Activated naive CD8-positive, alpha-beta T cell treated with anti-CD3 and anti-CD28 coated beads, Interleukin-2, amount 50 U/mL, for 16 hours (primary cell): ENCODE data around the gene ZNF474.
"Not testable (repeated sequence)": the region's sequence is repeated elsewhere in the genome, so short reads cannot be mapped to it uniquely, and the experiment has no call there.

Experiments
- DNase-seq: peaks from one replicate; pipeline ENCODE4 v3.0.0-alpha.2; 2020; ENCODE audit warnings: low read depth, low spot score

The ZNF474 gene

DNA sequence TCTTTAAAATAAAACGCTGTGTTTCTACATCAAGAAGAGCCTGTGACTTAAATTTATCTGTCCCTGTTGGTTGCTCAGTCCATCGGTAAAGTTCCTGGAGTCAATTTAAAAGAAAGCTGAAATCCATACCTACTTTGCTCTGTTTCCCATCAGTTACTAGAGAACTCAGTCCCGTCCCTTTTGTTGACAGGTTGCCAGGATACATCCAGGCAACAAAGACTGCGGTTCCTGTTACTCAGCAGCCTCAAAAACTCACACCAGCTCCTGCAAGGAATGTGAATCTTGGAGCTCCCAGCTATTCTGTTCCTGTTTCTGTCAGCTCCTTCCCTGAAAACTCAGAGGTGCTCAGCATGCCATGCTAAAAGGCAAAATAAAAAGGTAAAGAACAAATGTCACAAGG is at the start of gene ZNF474:
TSS of gene ZNF474 (plus strand) at position 241 of the 400 bp plus-strand sequence. CDS start 22,445 bp downstream, outside the sequence.
- DNase-seq: no peak

DNA sequence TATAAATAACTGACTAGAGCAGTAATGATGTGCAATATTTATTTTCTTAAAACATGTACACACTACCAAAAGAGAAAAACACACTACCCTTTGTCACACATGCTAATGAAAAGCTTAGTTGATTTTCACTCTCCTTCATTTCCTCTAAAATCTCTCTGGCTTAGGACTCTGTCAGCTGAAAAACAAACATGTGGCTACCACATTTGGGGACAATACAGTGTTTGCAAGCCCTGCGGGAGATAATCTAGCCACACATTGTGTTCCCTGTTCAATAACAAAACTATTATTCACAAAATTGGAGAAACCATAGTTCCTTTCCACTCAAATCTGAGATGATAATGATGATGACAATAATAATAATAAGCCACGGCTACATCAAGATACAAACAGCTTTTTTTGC is 47.8 kb upstream of the ZNF474 start:
- DNase-seq: no peak

DNA sequence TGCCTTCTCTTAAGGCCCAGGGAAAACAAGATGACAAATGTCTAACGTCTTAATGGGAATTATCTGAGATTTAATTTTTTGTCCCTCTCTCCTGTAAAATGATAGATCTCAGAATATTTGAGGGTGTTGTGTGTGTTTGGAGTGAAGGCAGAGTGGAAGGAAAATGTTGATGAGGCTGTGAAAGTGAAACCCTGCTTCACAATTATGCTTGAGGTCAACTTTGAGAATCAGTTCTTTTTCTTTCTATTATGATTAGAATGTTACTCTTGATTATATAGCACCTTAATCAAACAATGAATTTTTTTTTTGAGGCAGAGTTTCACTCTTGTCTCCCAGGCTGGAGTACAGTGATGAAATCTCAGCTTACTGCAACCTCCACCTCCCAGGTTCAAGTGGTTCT is 45.8 kb upstream of the ZNF474 start:
- DNase-seq: no peak

DNA sequence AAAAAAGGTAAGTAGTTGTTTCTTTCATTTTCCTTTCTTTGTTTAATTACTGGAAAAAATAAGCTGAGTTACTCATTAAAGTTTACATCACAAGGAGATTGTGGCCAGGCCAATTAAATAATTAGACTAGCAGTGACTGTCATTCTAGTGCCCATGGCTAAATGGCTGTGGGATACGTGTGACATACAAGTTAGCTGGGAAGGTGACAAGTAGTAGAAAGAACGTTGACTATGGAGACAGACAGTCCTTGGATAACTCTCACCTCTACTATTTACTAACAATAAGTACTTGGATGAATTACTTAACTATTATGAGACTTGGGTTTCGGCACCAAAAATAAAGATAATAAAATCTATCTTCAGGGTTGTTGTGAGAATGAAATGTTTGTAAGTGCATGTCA is 44.3 kb upstream of the ZNF474 start:
- no peak for DNase-seq

DNA sequence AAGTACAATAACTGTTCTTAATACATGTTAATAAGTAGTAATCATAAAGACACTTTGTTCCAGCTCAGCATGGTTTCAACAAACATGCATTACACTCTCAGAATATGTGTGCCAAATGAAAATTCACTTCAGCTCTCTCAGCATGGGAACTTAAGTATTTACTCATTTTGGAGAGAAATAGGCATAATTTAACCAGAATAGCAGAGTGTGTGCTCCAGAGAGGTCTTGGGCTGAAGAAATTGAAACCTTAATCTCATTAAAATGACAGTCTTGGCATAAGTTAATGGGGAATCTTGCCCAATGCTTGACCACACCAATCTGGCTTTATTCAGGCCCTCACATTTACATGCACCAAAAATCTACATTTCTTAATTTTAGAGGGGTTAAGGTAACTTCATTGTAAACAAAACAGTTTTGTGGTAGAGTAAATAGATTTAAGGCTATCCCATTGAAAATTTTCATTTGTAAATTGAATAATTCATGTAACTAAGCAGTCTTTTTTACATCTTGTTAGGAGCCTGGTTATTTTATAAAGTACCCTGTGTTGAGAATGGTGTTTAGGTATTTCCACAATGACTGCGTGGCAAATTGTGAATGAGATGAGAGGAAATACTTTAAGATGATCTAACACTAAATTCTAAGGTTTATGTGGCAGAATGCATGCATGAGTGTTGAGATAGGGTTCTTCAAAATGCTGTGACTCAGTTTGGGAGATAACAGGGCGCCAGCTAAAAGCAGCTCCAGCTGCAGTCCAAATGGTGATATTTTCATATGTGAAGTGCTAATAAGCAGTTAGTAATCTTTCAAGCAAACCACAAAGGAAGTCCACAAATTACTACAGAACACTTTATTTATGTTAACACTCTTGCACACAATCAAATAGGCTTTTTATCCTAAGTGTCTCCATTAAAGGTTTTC is 40.0 kb upstream of the ZNF474 start:
- DNase-seq: no peak

DNA sequence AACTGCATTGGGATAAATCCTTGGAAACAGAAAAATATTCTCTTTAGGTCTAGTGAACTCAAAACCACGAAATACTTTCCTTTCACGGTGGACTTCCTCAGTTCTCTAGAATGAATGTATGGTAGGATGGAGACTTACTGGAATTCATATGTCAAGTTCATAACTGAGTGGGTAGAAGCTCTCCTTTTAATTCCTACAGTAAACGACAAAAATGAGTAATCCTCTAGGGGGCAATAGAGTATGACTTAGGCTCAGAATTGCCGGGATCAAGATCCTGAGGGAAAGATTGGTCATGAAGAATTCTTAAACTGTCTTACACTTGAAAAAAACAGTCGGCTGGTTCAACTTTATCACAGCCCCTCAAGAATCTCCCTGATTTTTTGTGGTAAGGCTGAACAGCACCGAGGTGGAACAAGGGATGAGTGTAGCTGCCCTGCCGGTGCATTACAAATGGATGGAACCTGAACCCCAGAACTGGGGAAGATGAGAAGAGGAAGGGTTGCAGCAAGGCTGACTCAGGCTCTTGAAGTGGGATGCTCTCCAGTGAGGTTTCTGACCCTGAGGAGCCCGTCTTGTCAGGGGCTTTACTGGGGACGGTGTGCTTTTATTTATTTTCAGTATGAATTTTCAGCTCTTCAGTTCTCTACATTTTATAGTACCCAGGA is 37.3 kb upstream of the ZNF474 start:
- no peak for DNase-seq

DNA sequence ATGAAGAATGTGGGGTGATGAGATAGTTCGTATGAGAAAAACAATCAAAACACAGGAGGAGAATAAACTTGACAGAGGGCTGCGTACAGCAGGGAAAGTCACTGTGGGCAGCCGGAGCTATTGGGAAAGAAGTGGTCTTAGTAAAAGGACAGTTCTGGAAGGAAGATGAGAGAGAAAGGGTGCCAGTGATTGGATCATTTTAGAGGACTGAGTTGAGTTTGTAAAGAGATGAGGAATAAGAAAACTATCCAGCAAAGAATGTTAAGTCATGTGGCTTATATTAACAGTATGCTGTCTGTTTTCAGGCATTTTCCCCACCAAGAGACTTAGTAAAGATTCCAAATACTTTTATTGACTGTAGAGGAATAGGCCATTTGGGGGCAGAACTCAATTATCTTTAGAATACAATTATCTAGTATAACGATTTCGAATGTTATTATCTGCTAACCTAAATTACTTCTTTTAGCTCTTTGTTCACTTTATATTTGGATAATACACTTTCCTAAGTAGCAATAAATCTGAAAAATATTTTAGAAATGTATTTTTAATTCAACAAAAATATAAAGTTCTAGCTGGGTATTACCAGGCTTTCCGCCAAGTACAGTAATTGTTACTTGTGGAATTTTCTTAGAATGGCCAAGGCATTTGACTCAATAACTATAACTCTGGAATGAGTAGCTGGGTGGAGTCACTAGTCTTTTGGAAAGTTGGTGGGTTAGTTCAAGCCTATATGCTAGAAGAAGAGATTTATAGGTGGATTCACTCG is 35.7 kb upstream of the ZNF474 start:
- no peak for DNase-seq

DNA sequence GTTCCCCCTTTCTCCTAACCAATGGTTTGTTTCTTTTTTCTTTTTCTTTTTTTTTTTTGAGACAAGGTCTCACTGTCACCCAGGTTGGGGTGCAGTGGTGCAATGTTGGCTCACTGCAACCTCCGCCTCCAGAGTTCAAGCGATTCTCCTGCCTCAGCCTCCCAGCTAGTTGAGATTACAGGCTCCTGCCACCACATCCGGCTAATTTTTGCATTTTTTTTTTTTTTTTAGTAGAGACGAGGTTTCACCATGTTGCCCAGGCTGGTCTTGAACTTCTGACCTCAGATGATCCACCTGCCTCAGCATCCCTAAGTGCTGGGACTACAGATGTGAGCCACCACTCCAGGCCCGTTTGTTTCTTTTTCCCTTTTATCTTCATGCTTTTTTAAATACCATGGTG is 35.1 kb upstream of the ZNF474 start:
- not testable (repeated sequence) for DNase-seq

DNA sequence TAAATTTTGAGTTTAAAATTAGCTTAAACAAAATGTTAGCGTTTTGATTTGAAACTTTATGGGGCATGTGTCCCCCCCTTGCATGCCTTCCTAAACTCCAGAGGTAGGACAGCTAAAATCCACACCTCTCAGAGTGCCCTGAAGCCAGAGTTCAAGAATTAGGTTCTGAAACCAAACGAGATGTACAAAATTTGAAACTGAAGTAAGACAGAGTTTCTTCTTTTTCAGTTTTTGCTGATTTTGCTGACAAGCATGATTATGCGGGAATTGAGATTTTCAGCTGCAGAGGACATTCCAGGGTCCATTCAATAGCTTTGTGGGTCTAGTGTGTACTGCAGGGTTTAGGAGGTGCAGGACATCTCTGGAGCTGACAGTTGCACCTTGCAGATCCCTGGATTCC is 34.2 kb upstream of the ZNF474 start:
- DNase-seq: no peak

DNA sequence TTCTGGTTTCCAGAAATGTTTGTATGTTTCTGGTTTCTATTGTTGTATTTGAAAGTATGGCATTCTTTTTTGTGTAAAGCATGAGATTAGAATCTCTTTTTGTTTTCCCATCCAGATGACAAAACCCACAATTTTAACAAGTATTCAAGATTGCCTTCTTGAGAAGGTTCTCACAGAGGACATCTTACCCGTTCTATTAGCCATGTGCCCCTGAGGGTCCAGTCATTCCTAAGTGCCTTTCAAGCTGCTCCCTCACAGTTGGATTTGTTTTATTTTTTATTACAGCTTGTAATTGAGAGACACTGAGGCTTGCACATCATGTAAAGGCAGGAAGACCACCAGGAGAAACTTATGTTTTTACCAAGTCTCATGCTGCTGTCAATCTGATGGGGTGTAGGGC is 32.0 kb upstream of the ZNF474 start:
- DNase-seq: no peak

DNA sequence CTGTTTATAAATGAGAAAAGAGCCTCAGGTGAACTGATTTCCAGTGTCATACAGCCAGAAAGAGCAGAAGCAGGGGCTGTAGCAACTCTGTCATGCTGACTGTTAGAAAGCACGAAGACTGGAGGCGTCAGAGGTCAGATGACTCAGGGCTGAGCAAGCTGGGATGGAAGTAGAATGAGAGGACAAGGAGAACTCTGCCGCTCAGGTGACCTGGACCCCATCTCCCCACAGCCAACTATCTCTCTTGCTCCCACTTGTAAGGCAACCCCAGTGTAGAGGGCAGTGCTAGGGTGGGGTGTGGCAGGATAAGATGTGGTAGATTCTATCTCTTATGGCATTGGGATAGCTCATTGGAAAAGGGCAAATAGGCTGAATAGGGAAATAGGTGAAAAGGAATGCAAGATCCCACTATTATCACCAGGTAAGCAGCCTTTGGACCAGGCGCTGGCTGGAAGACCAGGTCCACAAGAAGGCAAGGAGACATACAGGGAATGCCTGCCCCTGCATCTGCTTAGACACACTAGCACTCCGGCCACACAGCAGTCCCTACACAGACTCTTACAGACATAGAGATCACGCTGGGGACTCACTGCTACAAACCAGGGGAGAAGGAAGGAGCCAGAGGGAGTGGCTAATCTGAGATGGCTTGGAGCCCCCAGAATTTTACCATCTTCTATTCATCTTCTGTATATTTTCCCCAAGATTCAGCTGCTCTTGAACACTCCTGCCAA is 30.1 kb upstream of the ZNF474 start:
- no peak for DNase-seq

DNA sequence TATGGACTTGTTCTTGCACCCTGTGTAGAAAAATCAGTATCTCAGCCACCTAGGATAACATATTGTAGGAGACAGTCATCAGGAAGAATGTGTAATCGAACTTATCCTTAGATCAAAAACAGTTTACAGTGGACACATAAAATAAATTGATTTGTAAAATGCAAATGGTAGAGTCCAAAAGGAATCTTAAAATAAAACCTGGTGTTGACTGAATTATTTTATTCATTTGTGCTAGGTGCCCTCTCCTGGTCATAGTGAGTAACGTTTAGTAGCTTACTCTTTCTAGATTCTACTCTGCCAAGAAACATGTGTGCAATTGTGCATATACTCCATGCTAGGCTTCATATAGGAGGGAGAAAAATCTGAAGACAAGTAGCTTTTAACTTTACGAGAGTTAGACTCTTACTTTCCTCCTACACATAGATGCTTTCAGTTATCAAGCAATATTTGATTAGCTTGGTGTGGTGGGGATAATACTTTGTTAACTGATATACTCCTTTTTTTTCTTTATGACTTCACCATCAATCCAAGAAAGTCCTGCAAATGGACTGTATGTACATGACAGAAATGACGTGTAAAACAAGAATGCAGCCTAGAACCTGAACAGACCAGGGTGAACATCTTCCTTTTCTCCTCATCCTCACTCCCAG is 27.6 kb upstream of the ZNF474 start:
- no peak for DNase-seq

DNA sequence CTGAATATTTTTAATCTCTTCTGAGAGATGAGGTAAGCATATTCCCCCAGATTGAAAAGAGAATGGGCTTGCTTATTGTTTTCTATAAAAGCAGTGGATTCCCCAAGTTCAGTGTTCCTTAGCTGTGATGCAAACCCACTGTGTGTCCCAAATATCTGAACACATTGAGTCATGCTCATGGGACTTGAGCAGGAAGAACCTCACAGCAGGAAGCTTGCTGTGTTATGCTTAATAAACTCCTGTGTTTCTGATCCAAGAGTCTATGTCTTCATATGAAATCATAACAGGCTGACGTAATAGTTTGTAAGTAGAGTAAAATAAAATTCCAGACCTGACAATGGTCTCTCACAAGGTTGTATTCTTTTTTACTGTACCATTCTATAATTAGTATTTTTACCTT is 26.5 kb upstream of the ZNF474 start:
- DNase-seq: no peak

DNA sequence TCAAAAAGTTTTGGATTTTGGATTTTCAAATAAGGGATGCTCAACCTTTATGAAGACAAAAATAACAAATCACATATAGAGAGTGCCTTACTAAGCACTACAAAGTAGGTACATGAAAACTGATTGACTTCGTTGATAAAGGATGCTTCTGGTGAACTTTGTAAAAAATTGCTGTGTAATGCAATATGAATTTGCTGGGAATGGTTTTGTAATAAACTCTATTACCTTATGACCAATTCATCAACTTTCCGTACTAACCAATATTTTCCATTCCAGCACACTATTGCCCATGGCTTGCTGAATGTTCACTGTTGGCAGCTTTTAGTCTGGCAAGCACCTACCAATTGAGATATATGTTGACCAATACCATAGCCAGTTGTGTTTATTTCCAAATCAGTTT is 23.4 kb upstream of the ZNF474 start:
- no peak for DNase-seq

DNA sequence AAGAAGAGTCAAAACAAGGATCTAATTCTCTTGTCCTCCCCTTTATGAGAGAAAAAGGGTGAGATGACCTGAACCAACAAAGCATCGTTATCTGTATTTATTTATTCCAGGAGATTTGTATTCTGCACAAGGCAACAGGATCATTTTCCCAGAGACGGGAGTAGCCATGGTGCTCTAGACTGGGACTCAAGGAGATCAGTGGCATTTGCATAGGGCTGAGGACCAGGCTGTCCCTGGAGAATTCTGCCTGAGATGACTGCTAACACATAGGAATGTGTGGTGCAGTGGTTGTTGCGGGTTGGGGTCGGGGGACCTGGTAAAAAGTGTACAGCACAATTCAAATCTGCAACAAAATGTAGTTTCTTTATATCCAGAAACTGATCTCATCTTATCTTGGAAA is 22.3 kb upstream of the ZNF474 start:
- no peak for DNase-seq

DNA sequence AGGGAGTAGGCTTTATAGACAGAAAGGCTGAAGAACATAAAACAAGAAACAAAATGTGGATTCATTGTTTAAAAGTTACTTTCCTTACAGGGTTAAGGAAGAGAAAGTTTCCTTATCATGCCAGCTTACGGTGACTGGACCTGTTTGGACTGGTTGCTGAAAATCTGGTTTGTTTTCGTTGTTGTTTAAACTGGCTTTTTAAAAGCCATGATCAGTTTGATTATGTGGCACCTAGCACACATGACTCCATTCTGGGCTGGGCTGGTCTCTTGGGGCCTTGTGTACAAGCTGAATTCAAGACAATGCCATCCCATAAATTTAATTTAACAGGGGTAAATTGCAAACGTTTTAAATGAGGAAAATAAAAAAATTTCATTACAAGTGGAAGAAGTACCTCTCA is 18.4 kb upstream of the ZNF474 start:
- no peak for DNase-seq

DNA sequence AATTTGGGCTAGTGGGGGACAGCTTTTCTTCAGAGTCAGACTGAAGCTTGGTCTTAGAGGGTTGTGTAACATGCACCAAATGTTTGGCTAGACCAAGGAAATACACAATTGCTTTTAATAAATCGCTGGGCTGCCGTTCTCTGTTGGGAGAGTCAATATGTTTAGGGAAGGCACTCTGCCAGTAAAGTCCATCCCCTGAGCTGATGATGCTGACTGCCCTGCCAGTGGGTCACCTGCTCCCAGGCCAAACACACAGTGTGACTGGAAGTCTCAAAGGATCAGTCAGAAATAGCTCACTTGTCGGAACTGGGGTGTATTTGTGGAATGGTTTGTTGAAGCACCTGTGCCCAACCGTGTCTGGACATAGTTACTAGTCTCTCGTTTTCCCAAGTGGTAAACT is 17.9 kb upstream of the ZNF474 start:
- DNase-seq: no peak

DNA sequence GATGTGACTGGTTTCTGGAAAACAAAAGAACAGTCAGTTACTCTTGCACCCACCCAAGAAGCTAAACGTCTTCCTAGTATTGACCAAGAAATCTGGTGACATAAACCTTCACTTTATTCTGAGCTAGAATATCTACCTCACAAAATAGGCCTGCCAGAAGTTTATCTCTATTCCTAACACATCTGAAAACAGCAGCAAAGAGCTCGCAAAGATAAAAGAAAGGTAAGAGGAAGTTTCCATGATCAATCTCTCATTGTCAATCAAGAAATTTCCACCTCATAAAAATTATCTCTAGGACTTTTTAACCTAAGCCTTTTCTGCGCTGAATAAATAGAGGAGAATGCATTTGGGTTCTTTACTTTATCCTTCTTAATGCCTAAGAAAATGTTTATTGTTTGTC is 17.3 kb upstream of the ZNF474 start:
- DNase-seq: no peak

DNA sequence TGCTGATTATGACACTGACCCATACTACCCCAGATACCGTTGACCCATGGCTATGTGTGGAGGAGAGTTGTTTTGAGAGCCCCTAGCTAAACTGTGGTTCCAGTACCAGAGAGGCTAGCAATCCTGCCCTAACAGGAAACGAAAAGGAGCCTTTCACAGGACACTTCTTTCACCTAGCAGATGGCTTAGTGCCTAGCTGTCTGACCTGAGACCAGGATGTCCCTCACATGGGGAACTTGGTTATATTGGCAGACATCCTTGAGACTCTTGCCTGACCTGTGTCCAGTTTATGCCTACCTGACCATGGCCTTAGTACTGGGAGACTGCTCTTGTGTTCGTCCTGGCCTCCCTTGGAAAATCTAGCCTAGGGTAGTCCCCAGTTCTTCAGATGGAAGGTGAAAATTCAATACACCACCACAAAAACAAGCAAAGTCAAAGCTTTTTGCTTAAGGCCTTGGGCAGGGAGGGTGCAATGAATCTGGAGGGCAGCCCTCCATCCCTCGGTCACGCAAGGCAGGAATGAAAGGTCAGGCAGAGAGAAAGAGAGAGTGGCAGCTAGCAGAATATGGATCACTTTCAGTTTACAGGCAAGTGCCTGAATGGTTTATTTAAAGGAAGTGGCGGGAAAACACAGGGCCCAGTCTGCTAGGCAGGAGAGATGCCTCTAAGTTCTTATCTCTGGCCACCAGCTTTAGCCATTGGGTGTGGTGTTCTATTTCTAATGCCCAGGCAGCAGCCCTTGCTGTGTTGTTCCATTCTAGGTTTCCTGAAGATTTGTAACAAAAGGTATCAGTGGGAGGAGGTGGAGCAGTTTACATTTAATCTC is 16.4 kb upstream of the ZNF474 start:
- no peak for DNase-seq

DNA sequence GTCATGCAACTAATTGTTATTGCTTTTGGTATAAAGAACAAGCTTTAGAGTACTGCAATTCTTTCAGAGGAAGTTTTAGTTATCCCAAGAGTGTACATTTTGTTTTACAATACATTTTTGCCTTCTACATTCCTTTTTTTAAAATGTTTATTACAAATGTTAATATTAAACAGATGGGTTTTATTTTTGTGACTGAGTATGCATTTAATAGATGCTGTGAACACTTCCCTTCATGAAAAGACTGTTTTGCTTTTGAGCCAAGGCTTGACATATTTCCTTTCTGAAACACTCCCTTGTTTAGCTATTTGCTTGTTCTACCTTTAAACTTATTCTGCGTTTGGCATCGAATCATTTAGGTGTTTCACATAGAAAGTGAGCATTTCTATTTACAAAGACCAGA is 14.8 kb upstream of the ZNF474 start:
- DNase-seq: no peak
